ENCODE results near the gene STON2. TPM values are rescaled to one million over a fixed set of nuclear protein-coding genes. Genes with fewer than 3 reads are reported as not detected.
"Not testable (repeated sequence)": the region's sequence is repeated elsewhere in the genome, so short reads cannot be mapped to it uniquely, and the experiment has no call there.

Gene STON2
- total RNA-seq, 1 experiment from 2014 or later = not detected

- Histone ChIP-seq H3K9me3 (no peaks in the 10 kb centered on the region), H3K27me3 (no peaks in the 10 kb centered on the region), H3K4me3 (no peak overlapping the region), H3K36me3 (no peaks in the 10 kb centered on the region)
- no peak for DNase-seq
Observed at GRCh38 chr14:81398196-81398891, 1.8 kb downstream of the STON2 start.

- Histone ChIP-seq H3K9me3 (no peaks in the 10 kb centered on the region), H3K27me3 (no peaks in the 10 kb centered on the region), H3K4me3 (no peak overlapping the region), H3K36me3 (no peaks in the 10 kb centered on the region)
- peak; percentile 16 for DNase-seq
Observed at GRCh38 chr14:81396113-81396512, 4.0 kb downstream of the STON2 start.

- no peaks in the 10 kb centered on the region for H3K9me3 ChIP-seq
- H3K36me3 ChIP-seq = no peaks in the 10 kb centered on the region
- H3K4me3 ChIP-seq = no peak overlapping the region
- no peak for DNase-seq
- no peaks in the 10 kb centered on the region for H3K27me3 ChIP-seq
Observed at GRCh38 chr14:81394739-81395138, 5.4 kb downstream of the STON2 start.

- H3K36me3 ChIP-seq = no peaks in the 10 kb centered on the region
- no peak for DNase-seq
- no peak overlapping the region for H3K4me3 ChIP-seq
- H3K9me3 ChIP-seq = no peaks in the 10 kb centered on the region
- H3K27me3 ChIP-seq = no peaks in the 10 kb centered on the region
Observed at GRCh38 chr14:81392976-81393643, 7.0 kb downstream of the STON2 start.

- Histone ChIP-seq H3K27me3 (no peaks in the 10 kb centered on the region), H3K9me3 (no peaks in the 10 kb centered on the region), H3K36me3 (no peaks in the 10 kb centered on the region), H3K4me3 (no peak overlapping the region)
- DNase-seq = no peak
Observed at GRCh38 chr14:81392052-81392451, 8.1 kb downstream of the STON2 start.

GRCh38 chr14:81390696-81391095, 9.4 kb downstream of the STON2 start:
- no peak for DNase-seq
- H3K9me3 ChIP-seq = no peaks in the 10 kb centered on the region
- no peaks in the 10 kb centered on the region for H3K36me3 ChIP-seq
- no peaks in the 10 kb centered on the region for H3K27me3 ChIP-seq
- H3K4me3 ChIP-seq = no peak overlapping the region

- no peak for DNase-seq
- H3K4me3 ChIP-seq = no peak overlapping the region
- no peaks in the 10 kb centered on the region for H3K27me3 ChIP-seq
- H3K9me3 ChIP-seq = no peaks in the 10 kb centered on the region
- H3K36me3 ChIP-seq = no peaks in the 10 kb centered on the region
Observed at GRCh38 chr14:81388336-81388735, 11.8 kb downstream of the STON2 start.

GRCh38 chr14:81386290-81386745, 13.8 kb downstream of the STON2 start:
- no peak overlapping the region for H3K4me3 ChIP-seq
- no peaks in the 10 kb centered on the region for H3K9me3 ChIP-seq
- H3K36me3 ChIP-seq = no peaks in the 10 kb centered on the region
- no peak for DNase-seq
- no peaks in the 10 kb centered on the region for H3K27me3 ChIP-seq

GRCh38 chr14:81385886-81386285, 14.2 kb downstream of the STON2 start:
- Histone ChIP-seq H3K4me3 (no peak overlapping the region), H3K27me3 (no peaks in the 10 kb centered on the region), H3K36me3 (no peaks in the 10 kb centered on the region), H3K9me3 (no peaks in the 10 kb centered on the region)
- DNase-seq = no peak

GRCh38 chr14:81385419-81385818, 14.7 kb downstream of the STON2 start:
- H3K9me3 ChIP-seq = no peaks in the 10 kb centered on the region
- DNase-seq = no peak
- no peak overlapping the region for H3K4me3 ChIP-seq
- H3K36me3 ChIP-seq = no peaks in the 10 kb centered on the region
- H3K27me3 ChIP-seq = no peaks in the 10 kb centered on the region

GRCh38 chr14:81384900-81385299, 15.2 kb downstream of the STON2 start:
- H3K36me3 ChIP-seq = no peaks in the 10 kb centered on the region
- H3K27me3 ChIP-seq = no peaks in the 10 kb centered on the region
- peak; percentile 38 for DNase-seq
- no peaks in the 10 kb centered on the region for H3K9me3 ChIP-seq
- H3K4me3 ChIP-seq = no peak overlapping the region

GRCh38 chr14:81382517-81383225, 17.5 kb downstream of the STON2 start:
- no peak overlapping the region for H3K4me3 ChIP-seq
- DNase-seq = no peak
- H3K27me3 ChIP-seq = no peaks in the 10 kb centered on the region
- H3K9me3 ChIP-seq = no peaks in the 10 kb centered on the region
- no peaks in the 10 kb centered on the region for H3K36me3 ChIP-seq

- H3K36me3 ChIP-seq, H3K4me3 ChIP-seq, DNase-seq, H3K9me3 ChIP-seq, H3K27me3 ChIP-seq: not testable (repeated sequence)
Observed at GRCh38 chr14:81380009-81380408, 20.1 kb downstream of the STON2 start.

GRCh38 chr14:81371802-81372201, 28.3 kb downstream of the STON2 start:
- Histone ChIP-seq H3K36me3 (no peaks in the 10 kb centered on the region), H3K4me3 (no peak overlapping the region), H3K27me3 (no peaks in the 10 kb centered on the region), H3K9me3 (no peaks in the 10 kb centered on the region)
- DNase-seq = no peak

GRCh38 chr14:81367563-81367962, 32.6 kb downstream of the STON2 start:
- Histone ChIP-seq H3K36me3 (no peaks in the 10 kb centered on the region), H3K27me3 (no peaks in the 10 kb centered on the region), H3K4me3 (no peak overlapping the region), H3K9me3 (no peaks in the 10 kb centered on the region)
- no peak for DNase-seq

GRCh38 chr14:81366884-81367283, 33.2 kb downstream of the STON2 start:
- H3K9me3 ChIP-seq = no peaks in the 10 kb centered on the region
- no peak for DNase-seq
- H3K4me3 ChIP-seq = no peak overlapping the region
- H3K36me3 ChIP-seq = no peaks in the 10 kb centered on the region
- H3K27me3 ChIP-seq = no peaks in the 10 kb centered on the region

GRCh38 chr14:81366214-81366613, 33.9 kb downstream of the STON2 start:
- H3K9me3 ChIP-seq = no peaks in the 10 kb centered on the region
- H3K36me3 ChIP-seq = no peaks in the 10 kb centered on the region
- H3K27me3 ChIP-seq = no peaks in the 10 kb centered on the region
- peak; percentile 34 for DNase-seq
- no peak overlapping the region for H3K4me3 ChIP-seq
